GM21381 (cell line): ENCODE results near the gene SYNE2.
"Not testable (repeated sequence)": the region's sequence is repeated elsewhere in the genome, so short reads cannot be mapped to it uniquely, and the experiment has no call there.

Experiments used
- ATAC-seq: cut with Tn5 transposase; IDR thresholded peaks from one replicate; pipeline ENCODE4 v1.9.1; 2021; ENCODE audit warnings: mild to moderate bottlenecking, moderate library complexity; ENCODE audit not compliant: unreplicated experiment

The SYNE2 gene

GRCh38 chr14:64118403-64118742 lies 265.6 kb downstream of the SYNE2 start:
- not testable (repeated sequence) for ATAC-seq

- no peak for ATAC-seq
Observed at GRCh38 chr14:64118892-64119291, 266.1 kb downstream of the SYNE2 start.

GRCh38 chr14:64119500-64119899 lies 266.7 kb downstream of the SYNE2 start:
- no peak for ATAC-seq

- ATAC-seq, result no peak
Observed at GRCh38 chr14:64119980-64120379, 267.2 kb downstream of the SYNE2 start.

- no peak for ATAC-seq
Observed at GRCh38 chr14:64123241-64123822, 270.5 kb downstream of the SYNE2 start.

GRCh38 chr14:64125270-64125669 lies 272.5 kb downstream of the SYNE2 start:
- ATAC-seq, result no peak

GRCh38 chr14:64126548-64126947 lies 273.7 kb downstream of the SYNE2 start:
- ATAC-seq, result no peak

GRCh38 chr14:64137657-64138290 lies 285.0 kb downstream of the SYNE2 start:
- ATAC-seq, result no peak

GRCh38 chr14:64147126-64147790 lies 294.5 kb downstream of the SYNE2 start:
- ATAC-seq, result no peak

GRCh38 chr14:64149921-64150320 lies 297.1 kb downstream of the SYNE2 start:
- ATAC-seq, result no peak

GRCh38 chr14:64158608-64159007 lies 305.8 kb downstream of the SYNE2 start:
- ATAC-seq, result no peak

- no peak for ATAC-seq
Observed at GRCh38 chr14:64159588-64159987, 306.8 kb downstream of the SYNE2 start.

GRCh38 chr14:64170181-64170580 lies 317.4 kb downstream of the SYNE2 start:
- ATAC-seq, result no peak

GRCh38 chr14:64174922-64175782 lies 322.3 kb downstream of the SYNE2 start:
- no peak for ATAC-seq

- no peak for ATAC-seq
Observed at GRCh38 chr14:64176330-64176729, 323.5 kb downstream of the SYNE2 start.

GRCh38 chr14:64178814-64179213 lies 326.0 kb downstream of the SYNE2 start:
- ATAC-seq, result no peak

GRCh38 chr14:64182908-64183307 lies 330.1 kb downstream of the SYNE2 start:
- not testable (repeated sequence) for ATAC-seq

- no peak for ATAC-seq
Observed at GRCh38 chr14:64184103-64184729, 331.4 kb downstream of the SYNE2 start.

- no peak for ATAC-seq
Observed at GRCh38 chr14:64185184-64185583, 332.4 kb downstream of the SYNE2 start.

GRCh38 chr14:64186231-64187129 lies 333.7 kb downstream of the SYNE2 start:
- no peak for ATAC-seq
